K562 (cell line): ENCODE results near the gene UQCRC1. TPM values are rescaled to one million over a fixed set of nuclear protein-coding genes. Genes with fewer than 3 reads are reported as not detected.
A peak's percentile ranks its signal among the peaks of the same experiment; 100 is the strongest.

Source experiments
- ATAC-seq: fragments of 200-7000 bp; cut with Tn5 transposase; 3 replicates; pipeline ENCODE4 v1.9.1; 2020; ENCODE audit warnings: moderate library complexity
- BruUV-seq: library from RNA; stranded (reverse); fragments of 400-500 nt; replicated peaks from 2 replicates; lab custom pipeline; 2021; lab: Mats Ljungman, UMichigan
- CTCF ChIA-PET: fragments of 300-600 bp; formaldehyde crosslinking; extraction: SDS; loops from one replicate; lab custom pipeline; 2021; ENCODE audit warnings: low intra/inter-chr PET ratio; lab: Yijun Ruan, JAX
- POLR2A ChIA-PET: fragments of 300-600, 350-650 bp; sonication (Branson Sonifier 250); formaldehyde crosslinking; extraction: SDS; loops from one replicate; lab custom pipeline; 2021; ENCODE audit warnings: antibody characterized with exemption, inconsistent platforms; lab: Yijun Ruan, JAX
- DNase-seq, 4 experiments: peaks; one replicate each; pipeline versions ENCODE4 v3.0.0 to v3.0.0-alpha.2; 2011 to 2018; ENCODE audit warnings: low spot score in 3 of 4, mixed read lengths in 3 of 4; ENCODE audit errors: extremely low read depth in 1 of 4
- FAIRE-seq: peaks from 2 replicates; lab custom pipeline; 2011; peaks lifted over from hg19 to GRCh38; lab: Jason Lieb, UNC
- H2AFZ ChIP-seq: 2 replicates; pipeline ENCODE4 v1.6.0; 2011; ENCODE audit warnings: low read depth, low read length, control low read depth, inconsistent platforms
- H3K27ac ChIP-seq: fragments of 200-600 bp; 3 replicates; pipeline ENCODE4 v1.8.0; 2011; ENCODE audit warnings: low read depth, mild to moderate bottlenecking, control low read depth, inconsistent platforms, low read length, moderate library complexity, mixed read lengths; ENCODE audit errors: extremely low read depth
- H3K27me3 ChIP-seq, 2 experiments: fragments of 300-600 bp in 1 of 2; 2 replicates in 1 of 2; 3 replicates in 1 of 2; pipeline versions ENCODE4 v1.6.0 to v1.8.0; 2011; ENCODE audit warnings: inconsistent platforms in 2 of 2, low read length in 2 of 2, mild to moderate bottlenecking in 1 of 2, mixed read lengths in 1 of 2, moderate library complexity in 1 of 2; ENCODE audit not compliant: control insufficient read depth in 2 of 2, insufficient read depth in 2 of 2
- H3K36me3 ChIP-seq: fragments of 300-600 bp; 3 replicates; pipeline ENCODE4 v1.8.0; 2011; ENCODE audit warnings: mild to moderate bottlenecking, low read length, inconsistent platforms; ENCODE audit not compliant: control insufficient read depth, insufficient read depth
- H3K4me1 ChIP-seq, 2 experiments: fragments of 200-600 bp in 1 of 2; replicated peaks in 1 of 2; 2 replicates in 1 of 2; 3 replicates in 1 of 2; pipeline versions ENCODE4 v1.5.1 to v1.8.0; 2011; ENCODE audit warnings: inconsistent platforms in 2 of 2, low read length in 2 of 2, mild to moderate bottlenecking in 1 of 2, mixed read lengths in 1 of 2, moderate library complexity in 1 of 2; ENCODE audit not compliant: control insufficient read depth in 2 of 2, insufficient read depth in 2 of 2
- H3K4me2 ChIP-seq: 2 replicates; pipeline ENCODE4 v1.6.1; 2011; ENCODE audit warnings: low read length, control low read depth, inconsistent platforms, mixed read lengths; ENCODE audit not compliant: insufficient read depth
- H3K4me3 ChIP-seq: fragments of 200-600 bp; sonication (generic), shearing (Covaris generic); 2 replicates; pipeline ENCODE4 v1.5.1; 2016; ENCODE audit warnings: control low read depth, inconsistent platforms
- H3K79me2 ChIP-seq: fragments of 200-600 bp; 3 replicates; pipeline ENCODE4 v1.8.0; 2011; ENCODE audit warnings: low read length, inconsistent platforms; ENCODE audit not compliant: control insufficient read depth, insufficient read depth
- H3K9ac ChIP-seq, 2 experiments: 2 replicates each; pipeline versions ENCODE4 v1.6.0 to v1.6.1; 2011; ENCODE audit warnings: low read depth in 2 of 2, low read length in 2 of 2, control low read depth in 1 of 2, inconsistent platforms in 1 of 2, mild to moderate bottlenecking in 1 of 2, mixed read lengths in 1 of 2; ENCODE audit not compliant: insufficient read depth in 1 of 2
- H3K9me1 ChIP-seq: one replicate; pipeline ENCODE4 v1.6.0; 2011; ENCODE audit warnings: inconsistent platforms, mild to moderate bottlenecking, low read length, moderate library complexity; ENCODE audit not compliant: control insufficient read depth, insufficient read depth
- H3K9me3 ChIP-seq: replicated peaks from 2 replicates; pipeline ENCODE4 v1.5.1; 2011; ENCODE audit warnings: low read depth, low read length, inconsistent platforms; ENCODE audit not compliant: control insufficient read depth, insufficient read depth
- H4K20me1 ChIP-seq: replicated peaks from 2 replicates; pipeline ENCODE4 v1.6.1; 2011; ENCODE audit warnings: low read length, inconsistent platforms, mixed read lengths; ENCODE audit not compliant: control insufficient read depth, insufficient read depth
- CHD2 ChIP-seq: IDR thresholded peaks from 2 replicates; pipeline ENCODE4 v1.6.1; 2011; ENCODE audit warnings: low read depth, low read length
- HCFC1 ChIP-seq: IDR thresholded peaks from 2 replicates; pipeline ENCODE4 v1.6.1; 2012; ENCODE audit warnings: low read depth, low read length, improper control_type of control experiment
- KAT7 ChIP-seq: sonication (generic); formaldehyde crosslinking; IDR thresholded peaks from 2 replicates; pipeline ENCODE4 v1.8.0; 2022; ENCODE audit warnings: missing genetic modification reagents, mild to moderate bottlenecking, borderline replicate concordance
- NELFE ChIP-seq: IDR thresholded peaks from 2 replicates; pipeline ENCODE4 v1.6.1; 2011; ENCODE audit warnings: mild to moderate bottlenecking; ENCODE audit not compliant: insufficient read depth, insufficient read length
- RBM25 ChIP-seq: fragments of 200-400 bp; formaldehyde crosslinking; IDR thresholded peaks from 2 replicates; pipeline ENCODE4 v1.6.1; 2018; ENCODE audit warnings: low read length, low read depth, moderate library complexity; ENCODE audit not compliant: severe bottlenecking
- SRSF3 ChIP-seq: fragments of 200-400 bp; formaldehyde crosslinking; IDR thresholded peaks from 2 replicates; pipeline ENCODE4 v1.6.1; 2016; ENCODE audit warnings: mild to moderate bottlenecking, low read length, moderate library complexity; ENCODE audit not compliant: insufficient read depth
- TAL1 ChIP-seq: fragments of 450-650 bp; IDR thresholded peaks from 2 replicates; pipeline ENCODE4 v1.6.1; 2016; ENCODE audit warnings: mild to moderate bottlenecking
- ZBTB33 ChIP-seq: sonication (generic); formaldehyde crosslinking; IDR thresholded peaks from 2 replicates; pipeline ENCODE4 v1.8.1; 2023; ENCODE audit warnings: mild to moderate bottlenecking, missing genetic modification reagents
- ZNF140 ChIP-seq: fragments of 250-450 bp; sonication (Bioruptor Pico); IDR thresholded peaks from 2 replicates; pipeline ENCODE4 v1.8.0; 2021; ENCODE audit warnings: moderate library complexity, mild to moderate bottlenecking, inconsistent platforms
- ZNF354B ChIP-seq: fragments of 250-450 bp; sonication (Bioruptor Pico); IDR thresholded peaks from 2 replicates; pipeline ENCODE4 v1.4.0; 2020
- ZNF766 ChIP-seq: fragments of 200-800 bp; sonication (Bioruptor generic); conservative IDR thresholded peaks from 2 replicates; pipeline ENCODE4 v1.6.1; 2016; ENCODE audit warnings: missing genetic modification characterization, missing compliant biosample characterization
- WGBS: fragments of 100-300 bp; shearing (Covaris generic); methylation state at CpG from one replicate; pipeline ENCODE4 v1.1.6; 2016; ENCODE audit warnings: low coverage, mixed read lengths; ENCODE audit not compliant: insufficient coverage; ENCODE audit errors: missing lambda C conversion rate; 5-methylcytosine and 5-hydroxymethylcytosine counted together
- in situ Hi-C: fragments of 300-500 bp; cut with MboI; formaldehyde crosslinking; loops from 4 replicates; pipeline ENCODE4 v1.15.0; 2018; ENCODE audit warnings: inconsistent platforms, mixed read lengths
- intact Hi-C: fragments of 100-400 bp; cut with micrococcal nuclease; formaldehyde crosslinking; loops from 2 replicates; pipeline ENCODE4 v1.14.2; 2022
- polyA plus RNA-seq, 8 experiments: library from polyadenylated mRNA; depleted of rRNA in 4 of 8; stranded (reverse) in 5 of 8; unstranded in 3 of 8; fragments of >200 nt; fragmentation: Nextera tagmentation in 2 of 8; fragmentation: Illumina TruSeq in 1 of 8; extraction: Ambion mirVana in 2 of 8; extraction: Trizol in 1 of 8; gene quantifications; 2 replicates each; pipeline versions ENCODE4 v1.2.1 to v1.2.3, GENCODE V29; 2011 to 2014; ENCODE audit warnings: inconsistent platforms in 1 of 8, missing spikeins in 1 of 8
- total RNA-seq, 7 experiments: library from RNA; depleted of rRNA in 6 of 7; stranded (reverse); fragments of >200 nt in 6 of 7; fragmentation: Illumina TruSeq in 2 of 7; extraction: Trizol in 2 of 7; gene quantifications; 2 replicates each; pipeline versions ENCODE4 v1.2.1 to v1.2.3, GENCODE V29; 2011 to 2021; ENCODE audit warnings: low replicate concordance in 1 of 7

Gene UQCRC1
- total and polyA plus RNA-seq, 9 of the 15 experiments (the other 6 are each of a cell fraction or from before 2014, with no cell fraction given) = 125 to 424 (median 268) TPM

GRCh38 chr3:48650723-48651122, 41.3 kb upstream of the UQCRC1 start:
- no peak overlapping the region for H3K4me2 ChIP-seq
- H3K4me1 ChIP-seq = peaks cover 0 to 22% of the 10 kb centered on the region in 2 experiments; a peak in 2 of 5 replicates
- CTCF ChIA-PET = no interaction called here
- no peak overlapping the region for H3K4me3 ChIP-seq
- no peaks in the 10 kb centered on the region for H3K27me3 ChIP-seq
- POLR2A ChIA-PET = interaction anchor here (0.9 kb wide), 1 partner anchor 15 kb away, joined by 3 read pairs; the partner anchor contains the start of gene SLC26A6
- intact Hi-C loops (no loop called here), in situ Hi-C loops (no loop called here)
- H3K9me3 ChIP-seq = no peaks in the 10 kb centered on the region
- no peaks in the 10 kb centered on the region for H3K9me1 ChIP-seq
- no peaks in the 10 kb centered on the region for H3K36me3 ChIP-seq
- WGBS = 16% methylated on average over 7 of the region's 12 CpGs
- no peaks in the 10 kb centered on the region for H3K79me2 ChIP-seq
- no TSS peak for BruUV-seq
- no peak for ATAC-seq
- H4K20me1 ChIP-seq = no peaks in the 10 kb centered on the region
- DNase-seq = no peak
- no peak overlapping the region for H3K27ac ChIP-seq
- TF ChIP-seq HCFC1 = no peak
- TF ChIP-seq NELFE = no peak
- TF ChIP-seq ZBTB33 (CRISPR knock-in tag) = no peak
- TF ChIP-seq ZNF354B (CRISPR knock-in tag) = no peak
- no peak for TF ChIP-seq ZNF140 (CRISPR knock-in tag)
- no peak for TF ChIP-seq RBM25
- no peak for TF ChIP-seq TAL1
- no peak for TF ChIP-seq ZNF766 (CRISPR knock-in tag)
- TF ChIP-seq CHD2 = no peak
- TF ChIP-seq SRSF3 = no peak
- TF ChIP-seq KAT7 (CRISPR knock-in tag) = no peak
- H2AFZ ChIP-seq = no peak overlapping the region
- peak overlapping the region in 1 of 2 experiments; percentile 45; a peak in 1 of 4 replicates for H3K9ac ChIP-seq
- no peak for FAIRE-seq
